Activated T-cell treated with anti-CD3 and anti-CD28 coated beads for 24 hours (primary cell): ENCODE measurements around the gene GLIS1.
"Not testable (repeated sequence)": the region's sequence is repeated elsewhere in the genome, so short reads cannot be mapped to it uniquely, and the experiment has no call there.

Source experiments
- DNase-seq: peaks from one replicate; pipeline ENCODE4 v3.0.0-alpha.2; 2020; ENCODE audit warnings: low read depth

Gene GLIS1

GRCh38 chr1:53559854-53560580 is 178.9 kb downstream of the GLIS1 start:
- no peak for DNase-seq

- DNase-seq, result no peak
Measured at GRCh38 chr1:53559391-53559815, 179.6 kb downstream of the GLIS1 start.

- no peak for DNase-seq
Measured at GRCh38 chr1:53558739-53559315, 180.1 kb downstream of the GLIS1 start.

- DNase-seq, result no peak
Measured at GRCh38 chr1:53557830-53558738, 180.9 kb downstream of the GLIS1 start.

- no peak for DNase-seq
Measured at GRCh38 chr1:53557369-53557768, 181.6 kb downstream of the GLIS1 start.

GRCh38 chr1:53556657-53557227 is 182.2 kb downstream of the GLIS1 start:
- no peak for DNase-seq

- not testable (repeated sequence) for DNase-seq
Measured at GRCh38 chr1:53555620-53556326, 183.2 kb downstream of the GLIS1 start.

GRCh38 chr1:53554592-53555305 is 184.2 kb downstream of the GLIS1 start:
- DNase-seq, result no peak

- DNase-seq, result no peak
Measured at GRCh38 chr1:53553734-53554509, 185.0 kb downstream of the GLIS1 start.

- DNase-seq, result no peak
Measured at GRCh38 chr1:53552981-53553733, 185.8 kb downstream of the GLIS1 start.

GRCh38 chr1:53552146-53552861 is 186.7 kb downstream of the GLIS1 start:
- DNase-seq, result no peak

- no peak for DNase-seq
Measured at GRCh38 chr1:53551428-53551995, 187.5 kb downstream of the GLIS1 start.

GRCh38 chr1:53550201-53550741 is 188.7 kb downstream of the GLIS1 start:
- DNase-seq, result no peak

GRCh38 chr1:53549781-53550180 is 189.2 kb downstream of the GLIS1 start:
- DNase-seq, result no peak

GRCh38 chr1:53549287-53549686 is 189.7 kb downstream of the GLIS1 start:
- no peak for DNase-seq

GRCh38 chr1:53548031-53548491 is 190.9 kb downstream of the GLIS1 start:
- no peak for DNase-seq

- no peak for DNase-seq
Measured at GRCh38 chr1:53547231-53547790, 191.7 kb downstream of the GLIS1 start.
